NB4 (cell line): ENCODE results near the gene SERPINB6.
A peak's percentile ranks its signal among the peaks of the same experiment; 100 is the strongest.

Experiments
- DNase-seq: peaks from one replicate; pipeline ENCODE4 v3.0.0; 2010; ENCODE audit warnings: low read depth
- H3K4me3 ChIP-seq: one replicate; pipeline ENCODE4 v1.5.1; 2011; ENCODE audit warnings: mild to moderate bottlenecking, low read depth, low read length, moderate library complexity
- CTCF ChIP-seq: IDR thresholded peaks from one replicate; pipeline ENCODE4 v1.5.1; 2012; ENCODE audit warnings: low read depth, low read length
- MAX ChIP-seq: IDR thresholded peaks from 2 replicates; pipeline ENCODE4 v1.6.1; 2011; ENCODE audit warnings: low read depth, low read length
- MYC ChIP-seq: IDR thresholded peaks from 2 replicates; pipeline ENCODE4 v1.6.1; 2011; ENCODE audit warnings: low read depth, low read length
- POLR2A ChIP-seq: IDR thresholded peaks from 2 replicates; pipeline ENCODE4 v1.6.1; 2011; ENCODE audit warnings: mild to moderate bottlenecking; ENCODE audit not compliant: insufficient read length; ENCODE audit errors: extremely low read depth

SERPINB6 gene

GRCh38 chr6:2919886-2920285 lies 51.5 kb downstream of the SERPINB6 start:
- TF ChIP-seq CTCF (no peak), MYC (no peak), MAX (no peak), POLR2A (no peak)
- no peak for DNase-seq
- no peak overlapping the region for H3K4me3 ChIP-seq

GRCh38 chr6:2919401-2919800 lies 52.0 kb downstream of the SERPINB6 start:
- no peak overlapping the region for H3K4me3 ChIP-seq
- DNase-seq: no peak
- TF ChIP-seq MAX: no peak
- no peak for TF ChIP-seq CTCF
- no peak for TF ChIP-seq POLR2A
- TF ChIP-seq MYC: no peak

GRCh38 chr6:2918936-2919335 lies 52.4 kb downstream of the SERPINB6 start:
- no peak overlapping the region for H3K4me3 ChIP-seq
- no peak for DNase-seq
- TF ChIP-seq MYC: no peak
- TF ChIP-seq CTCF: no peak
- TF ChIP-seq POLR2A: no peak
- TF ChIP-seq MAX: no peak

- no peak for TF ChIP-seq CTCF
- TF ChIP-seq MAX: no peak
- TF ChIP-seq MYC: no peak
- no peak for TF ChIP-seq POLR2A
- no peak overlapping the region for H3K4me3 ChIP-seq
- no peak for DNase-seq
Observed at GRCh38 chr6:2917801-2918445, 53.4 kb downstream of the SERPINB6 start.

- TF ChIP-seq MYC: no peak
- TF ChIP-seq POLR2A: no peak
- peak; percentile 19 for TF ChIP-seq CTCF
- no peak overlapping the region for H3K4me3 ChIP-seq
- no peak for DNase-seq
Observed at GRCh38 chr6:2917065-2917464, 54.3 kb downstream of the SERPINB6 start.
